AG04450 (cell line): Measurements from ENCODE around the gene USP40. TPM values are rescaled to one million over a fixed set of nuclear protein-coding genes. Genes with fewer than 3 reads are reported as not detected.

Experiments
- CTCF ChIA-PET: fragments of 300-600, 350-600 bp; formaldehyde crosslinking; extraction: SDS; loops from one replicate; lab custom pipeline; 2022; ENCODE audit warnings: antibody characterized with exemption, inconsistent platforms; lab: Charles Lee
- POLR2A ChIA-PET: fragments of 350-600 bp; formaldehyde crosslinking; extraction: SDS; loops from one replicate; lab custom pipeline; 2021; ENCODE audit warnings: antibody characterized with exemption, inconsistent platforms; lab: Yijun Ruan, JAX
- DNase-seq: peaks from one replicate; pipeline ENCODE4 v3.0.0-alpha.2; 2011; ENCODE audit warnings: low read depth, low spot score
- H3K27ac ChIP-seq: one replicate; pipeline ENCODE4 v1.5.1; 2012; ENCODE audit warnings: low read depth, low read length, control low read depth
- H3K27me3 ChIP-seq: one replicate; pipeline ENCODE4 v1.6.0; 2012; ENCODE audit warnings: low read length; ENCODE audit not compliant: control insufficient read depth, insufficient read depth
- H3K4me3 ChIP-seq: 2 replicates; pipeline ENCODE4 v1.5.1; 2011; ENCODE audit warnings: mild to moderate bottlenecking, low read depth, low read length, control low read depth
- H3K9me3 ChIP-seq: 2 replicates; pipeline ENCODE4 v1.5.1; 2012; ENCODE audit warnings: low read length; ENCODE audit not compliant: control insufficient read depth, insufficient read depth
- CTCF ChIP-seq: IDR thresholded peaks from 2 replicates; pipeline ENCODE4 v1.5.1; 2011; ENCODE audit warnings: low read depth, low read length, control low read depth, inconsistent platforms
- polyA plus RNA-seq: library from polyadenylated mRNA; depleted of rRNA; stranded (reverse); fragments of >200 nt; gene quantifications from 2 replicates; pipeline ENCODE4 v1.2.3, GENCODE V29; 2011

The USP40 gene
- polyA plus RNA-seq, 1 experiment = 32.4 TPM

- Histone ChIP-seq H3K27ac (no peak overlapping the region), H3K4me3 (no peak overlapping the region), H3K9me3 (peaks cover 4% of the 10 kb centered on the region), H3K27me3 (no peaks in the 10 kb centered on the region)
- no peak for DNase-seq
- ChIA-PET POLR2A (no interaction called here), CTCF (interaction anchor here (0.6 kb wide), 1 partner anchor 21 kb away, joined by 3 read pairs; no protein-coding TSS in a partner anchor)
- no peak for TF ChIP-seq CTCF
Measured at GRCh38 chr2:233503947-233504637, 62.5 kb downstream of the USP40 start.

DNA sequence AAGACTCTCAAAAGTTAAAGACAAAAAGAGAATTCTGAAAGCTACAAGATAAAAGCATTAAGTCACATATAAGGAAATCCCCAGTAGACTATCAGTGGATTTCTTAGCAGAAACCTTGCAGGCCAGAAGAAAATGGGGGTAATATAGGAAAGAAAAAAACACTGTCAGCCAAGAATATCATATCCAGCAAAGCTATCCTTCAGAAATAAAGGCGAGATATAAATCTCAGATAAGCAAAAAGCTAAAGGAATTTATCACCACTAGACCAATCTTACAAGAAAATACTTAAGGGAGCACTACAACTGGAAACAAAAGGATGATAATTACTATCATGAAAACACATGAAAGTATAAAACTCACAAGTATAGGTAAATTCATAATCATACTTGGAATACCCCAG, 63.1 kb downstream of the USP40 start:
- CTCF ChIA-PET = interaction anchor here (0.6 kb wide), 1 partner anchor 21 kb away, joined by 3 read pairs; no protein-coding TSS in a partner anchor

GRCh38 chr2:233501198-233502076, 65.1 kb downstream of the USP40 start:
- ChIA-PET CTCF (no interaction called here), POLR2A (no interaction called here)
- Histone ChIP-seq H3K27ac (no peak overlapping the region), H3K4me3 (no peak overlapping the region), H3K9me3 (peaks cover 4% of the 10 kb centered on the region), H3K27me3 (no peaks in the 10 kb centered on the region)
- no peak for TF ChIP-seq CTCF
- peak; percentile 13 for DNase-seq

More for the DNA sequence above, 63.1 kb downstream of the USP40 start:
- no peak for DNase-seq
- peaks cover 4% of the 10 kb centered on the region for H3K9me3 ChIP-seq
- H3K27ac ChIP-seq = no peak overlapping the region
- no peaks in the 10 kb centered on the region for H3K27me3 ChIP-seq
- H3K4me3 ChIP-seq = no peak overlapping the region
- POLR2A ChIA-PET = no interaction called here
- TF ChIP-seq CTCF = no peak

DNA sequence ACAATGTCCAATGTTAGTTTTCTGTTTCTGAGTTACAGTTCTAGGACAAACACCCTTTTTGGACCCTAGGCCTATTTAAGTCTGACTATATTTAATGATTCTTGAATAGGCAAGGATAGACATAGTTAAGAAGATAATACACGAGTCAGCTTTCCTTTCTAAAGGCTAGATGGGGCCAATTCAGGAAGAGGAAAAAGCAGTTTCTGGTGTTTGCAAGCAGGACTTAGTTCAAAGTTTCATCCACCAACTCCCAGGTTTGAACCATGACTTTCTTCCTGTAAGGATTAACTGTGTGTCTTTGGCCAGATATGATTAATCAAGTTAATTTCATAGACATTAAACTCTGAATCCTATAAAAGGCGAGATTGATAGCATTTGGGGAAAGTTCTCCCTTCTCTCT, 66.7 kb downstream of the USP40 start:
- no peak for DNase-seq
- Histone ChIP-seq H3K27ac (no peak overlapping the region), H3K4me3 (no peak overlapping the region), H3K27me3 (no peaks in the 10 kb centered on the region), H3K9me3 (peaks cover 4% of the 10 kb centered on the region)
- TF ChIP-seq CTCF = no peak
- ChIA-PET CTCF (no interaction called here), POLR2A (interaction anchor here (0.5 kb wide), 1 partner anchor 10 kb away, joined by 4 read pairs; no protein-coding TSS in a partner anchor)
